Neuronal stem cell (in vitro differentiated cells): ENCODE measurements around the gene ZNF287.

Experiments
- DNase-seq: peaks from one replicate; pipeline ENCODE4 v3.0.0-alpha.2; 2013; ENCODE audit warnings: low spot score
- H2AFZ ChIP-seq: one replicate; pipeline ENCODE4 v1.6.1; 2013; ENCODE audit warnings: mild to moderate bottlenecking, low read length, inconsistent platforms
- H2AK5ac ChIP-seq: 2 replicates; pipeline ENCODE4 v1.6.1; 2013; ENCODE audit warnings: low read depth, mild to moderate bottlenecking, inconsistent platforms, low read length, moderate library complexity, mixed read lengths
- H2BK120ac ChIP-seq: 2 replicates; pipeline ENCODE4 v1.6.1; 2013; ENCODE audit warnings: low read depth, mild to moderate bottlenecking, inconsistent platforms, low read length, moderate library complexity, mixed read lengths
- H2BK12ac ChIP-seq: one replicate; pipeline ENCODE4 v1.6.1; 2013; ENCODE audit warnings: low read length, inconsistent platforms
- H2BK15ac ChIP-seq: 2 replicates; pipeline ENCODE4 v1.6.1; 2013; ENCODE audit warnings: mild to moderate bottlenecking, low read length, inconsistent platforms, mixed read lengths
- H2BK5ac ChIP-seq: one replicate; pipeline ENCODE4 v1.6.1; 2013; ENCODE audit warnings: inconsistent platforms, mild to moderate bottlenecking, low read length, moderate library complexity
- H3K14ac ChIP-seq: one replicate; pipeline ENCODE4 v1.6.1; 2013; ENCODE audit warnings: low read length, inconsistent platforms
- H3K18ac ChIP-seq: 2 replicates; pipeline ENCODE4 v1.6.1; 2013; ENCODE audit warnings: low read length, inconsistent platforms
- H3K23ac ChIP-seq: 2 replicates; pipeline ENCODE4 v1.6.1; 2013; ENCODE audit warnings: low read depth, mild to moderate bottlenecking, mixed read lengths, low read length, inconsistent platforms; ENCODE audit not compliant: poor library complexity
- H3K27ac ChIP-seq: replicated peaks from 3 replicates; pipeline ENCODE4 v1.5.1; 2013; ENCODE audit warnings: low read length, inconsistent platforms
- H3K27me3 ChIP-seq, 3 experiments: 2 replicates each; pipeline ENCODE4 v1.6.1; 2013; ENCODE audit warnings: low read length in 3 of 3, mild to moderate bottlenecking in 2 of 3, inconsistent platforms in 1 of 3, low read depth in 1 of 3, mixed read lengths in 1 of 3, moderate library complexity in 1 of 3; ENCODE audit not compliant: control insufficient read depth in 3 of 3, insufficient read depth in 3 of 3
- H3K36me3 ChIP-seq, 2 donors: replicated peaks in 1 of 2; 2 replicates each; pipeline ENCODE4 v1.6.1; 2013; ENCODE audit warnings: low read length in 2 of 2; ENCODE audit not compliant: control insufficient read depth in 2 of 2, insufficient read depth in 2 of 2
- H3K4ac ChIP-seq: 2 replicates; pipeline ENCODE4 v1.6.1; 2013; ENCODE audit warnings: inconsistent platforms, mild to moderate bottlenecking, low read length, moderate library complexity
- H3K4me1 ChIP-seq, 2 donors: 1 replicate in 1 of 2; 2 replicates in 1 of 2; pipeline ENCODE4 v1.6.1; 2013; ENCODE audit warnings: low read length in 2 of 2, low read depth in 1 of 2; ENCODE audit not compliant: control insufficient read depth in 2 of 2, insufficient read depth in 1 of 2
- H3K4me2 ChIP-seq: one replicate; pipeline ENCODE4 v1.6.1; 2013; ENCODE audit warnings: mild to moderate bottlenecking, low read length, inconsistent platforms; ENCODE audit not compliant: insufficient read depth, poor library complexity, severe bottlenecking
- H3K4me3 ChIP-seq, 2 donors: 2 replicates each; pipeline ENCODE4 v1.5.1; 2013; ENCODE audit warnings: low read length in 2 of 2, mild to moderate bottlenecking in 2 of 2, inconsistent platforms in 1 of 2, moderate library complexity in 1 of 2
- H3K79me1 ChIP-seq: one replicate; pipeline ENCODE4 v1.6.1; 2013; ENCODE audit warnings: low read depth, mild to moderate bottlenecking, inconsistent platforms, low read length, moderate library complexity
- H3K9ac ChIP-seq: one replicate; pipeline ENCODE4 v1.6.1; 2013; ENCODE audit warnings: mild to moderate bottlenecking, low read depth, low read length, inconsistent platforms; ENCODE audit not compliant: poor library complexity
- H3K9me3 ChIP-seq, 2 donors: replicated peaks in 1 of 2; 2 replicates each; pipeline versions ENCODE3 to v1.6.1; 2013; ENCODE audit warnings: low read length in 2 of 2, mild to moderate bottlenecking in 2 of 2, inconsistent platforms in 1 of 2, low read depth in 1 of 2, mixed read lengths in 1 of 2, moderate library complexity in 1 of 2; ENCODE audit not compliant: control insufficient read depth in 2 of 2, insufficient read depth in 1 of 2
- H4K8ac ChIP-seq: one replicate; pipeline ENCODE4 v1.6.1; 2013; ENCODE audit warnings: low read depth, mild to moderate bottlenecking, inconsistent platforms, low read length, moderate library complexity
- H4K91ac ChIP-seq: one replicate; pipeline ENCODE4 v1.6.1; 2013; ENCODE audit warnings: low read length, low read depth, mild to moderate bottlenecking, inconsistent platforms; ENCODE audit not compliant: poor library complexity
- WGBS, 2 donors: extraction: QIAGEN DNeasy Blood & Tissue Kit; methylation state at CpG; one replicate each; pipeline ENCODE4 v1.1.7; 2013; ENCODE audit warnings: missing lambda C conversion rate in 2 of 2, mixed read lengths in 1 of 2; ENCODE audit not compliant: insufficient read length in 2 of 2, insufficient replicate concordance in 1 of 2; ENCODE audit errors: extremely low coverage in 2 of 2; 5-methylcytosine and 5-hydroxymethylcytosine counted together

The ZNF287 gene

GRCh38 chr17:16519021-16519420, 50.0 kb downstream of the ZNF287 start:
- H3K4me3 ChIP-seq, result no peak overlapping the region
- no peak overlapping the region for H3K23ac ChIP-seq
- H3K4me2 ChIP-seq, result no peak overlapping the region
- peaks cover 4 to 9% of the 10 kb centered on the region in 2 donors for H3K4me1 ChIP-seq
- H2BK15ac ChIP-seq, result no peak overlapping the region
- no peak overlapping the region for H3K9ac ChIP-seq
- H3K27ac ChIP-seq, result no peak overlapping the region
- H2BK5ac ChIP-seq, result no peak overlapping the region
- H4K8ac ChIP-seq, result no peak overlapping the region
- DNase-seq, result no peak
- no peak overlapping the region for H3K4ac ChIP-seq
- no peak overlapping the region for H2AFZ ChIP-seq
- no peaks in the 10 kb centered on the region for H3K79me1 ChIP-seq
- no peak overlapping the region for H2AK5ac ChIP-seq
- H2BK120ac ChIP-seq, result no peak overlapping the region
- no peak overlapping the region for H2BK12ac ChIP-seq
- H3K14ac ChIP-seq, result no peak overlapping the region
- H3K36me3 ChIP-seq, result no peaks in the 10 kb centered on the region
- H3K18ac ChIP-seq, result no peak overlapping the region
- no peak overlapping the region for H4K91ac ChIP-seq
- H3K27me3 ChIP-seq, result no peaks in the 10 kb centered on the region
- H3K9me3 ChIP-seq, result no peaks in the 10 kb centered on the region

- Histone ChIP-seq H3K9me3 (no peaks in the 10 kb centered on the region), H3K79me1 (no peaks in the 10 kb centered on the region), H2BK120ac (no peak overlapping the region), H3K23ac (no peak overlapping the region), H2AFZ (no peak overlapping the region), H3K27ac (no peak overlapping the region), H4K91ac (no peak overlapping the region), H2BK5ac (no peak overlapping the region), H3K4me3 (no peak overlapping the region), H4K8ac (no peak overlapping the region), H3K36me3 (no peaks in the 10 kb centered on the region), H3K27me3 (no peaks in the 10 kb centered on the region), H3K9ac (no peak overlapping the region), H2BK12ac (no peak overlapping the region), H3K18ac (no peak overlapping the region), H3K4ac (no peak overlapping the region), H2BK15ac (no peak overlapping the region), H2AK5ac (no peak overlapping the region), H3K4me2 (no peak overlapping the region), H3K14ac (no peak overlapping the region), H3K4me1 (peaks cover 5 to 10% of the 10 kb centered on the region in 2 donors)
- WGBS, 2 donors, result no CpG with 5 or more reads among the region's 7 CpGs
- no peak for DNase-seq
Measured at GRCh38 chr17:16517477-16517876, 51.5 kb downstream of the ZNF287 start.

- peak overlapping the region; percentile 87 for H2AFZ ChIP-seq
- H3K79me1 ChIP-seq, result no peaks in the 10 kb centered on the region
- DNase-seq, result no peak
- H3K27me3 ChIP-seq, result no peaks in the 10 kb centered on the region
- no peak overlapping the region for H2AK5ac ChIP-seq
- no peak overlapping the region for H3K9ac ChIP-seq
- no peak overlapping the region for H2BK15ac ChIP-seq
- no peak overlapping the region for H3K23ac ChIP-seq
- H2BK120ac ChIP-seq, result no peak overlapping the region
- H4K91ac ChIP-seq, result no peak overlapping the region
- no CpG with 5 or more reads among the region's 16 CpGs for WGBS, 2 donors
- no peak overlapping the region for H3K4ac ChIP-seq
- peaks cover 11 to 16% of the 10 kb centered on the region in 2 donors for H3K4me1 ChIP-seq
- no peak overlapping the region for H3K18ac ChIP-seq
- H3K36me3 ChIP-seq, result no peaks in the 10 kb centered on the region
- peak overlapping the region in 1 of 2 donors; percentile 25 for H3K4me3 ChIP-seq
- H3K9me3 ChIP-seq, result no peaks in the 10 kb centered on the region
- H4K8ac ChIP-seq, result no peak overlapping the region
- H2BK5ac ChIP-seq, result no peak overlapping the region
- H3K27ac ChIP-seq, result no peak overlapping the region
- H2BK12ac ChIP-seq, result no peak overlapping the region
- H3K4me2 ChIP-seq, result no peak overlapping the region
- no peak overlapping the region for H3K14ac ChIP-seq
Measured at GRCh38 chr17:16516594-16517051, 52.4 kb downstream of the ZNF287 start.

GRCh38 chr17:16515933-16516332, 53.1 kb downstream of the ZNF287 start:
- Histone ChIP-seq H3K14ac (no peak overlapping the region), H3K4me3 (no peak overlapping the region), H2AFZ (peak overlapping the region; percentile 87), H4K8ac (no peak overlapping the region), H2BK12ac (peak overlapping the region; percentile 42), H3K36me3 (no peaks in the 10 kb centered on the region), H2BK15ac (no peak overlapping the region), H3K4ac (no peak overlapping the region), H2BK120ac (no peak overlapping the region), H3K4me2 (no peak overlapping the region), H3K4me1 (peaks cover 11 to 16% of the 10 kb centered on the region in 2 donors), H2AK5ac (no peak overlapping the region), H4K91ac (no peak overlapping the region), H3K9me3 (no peaks in the 10 kb centered on the region), H3K23ac (no peak overlapping the region), H3K79me1 (no peaks in the 10 kb centered on the region), H3K9ac (no peak overlapping the region), H2BK5ac (no peak overlapping the region), H3K27ac (no peak overlapping the region), H3K27me3 (no peaks in the 10 kb centered on the region), H3K18ac (no peak overlapping the region)
- WGBS, 2 donors, result no CpG with 5 or more reads among the region's 4 CpGs
- no peak for DNase-seq
